Duodenal mucosa (tissue), 2 donors: ENCODE results near the gene VTCN1.
"Not testable (repeated sequence)": the region's sequence is repeated elsewhere in the genome, so short reads cannot be mapped to it uniquely, and the experiment has no call there.

Experiments used
- H3K27ac ChIP-seq: one replicate; pipeline ENCODE4 v1.7.0; 2013; ENCODE audit warnings: low read depth, low read length
- H3K27me3 ChIP-seq, 2 donors: one replicate each; pipeline ENCODE4 v1.7.0; 2013; ENCODE audit warnings: low read length in 2 of 2, control low read depth in 1 of 2; ENCODE audit not compliant: insufficient read depth in 2 of 2, control insufficient read depth in 1 of 2
- H3K36me3 ChIP-seq, 2 donors: one replicate each; pipeline ENCODE4 v1.7.0; 2013; ENCODE audit warnings: low read length in 2 of 2, control low read depth in 1 of 2; ENCODE audit not compliant: insufficient read depth in 2 of 2, control insufficient read depth in 1 of 2
- H3K4me1 ChIP-seq, 2 donors: one replicate each; pipeline ENCODE4 v1.7.0; 2013; ENCODE audit warnings: low read length in 2 of 2, control low read depth in 1 of 2; ENCODE audit not compliant: insufficient read depth in 2 of 2, control insufficient read depth in 1 of 2
- H3K4me3 ChIP-seq, 2 donors: one replicate each; pipeline ENCODE4 v1.7.0; 2013; ENCODE audit warnings: low read length in 2 of 2, low read depth in 1 of 2
- H3K9ac ChIP-seq, 2 donors: one replicate each; pipeline ENCODE4 v1.7.0; 2013; ENCODE audit warnings: low read length in 2 of 2, low read depth in 1 of 2
- H3K9me3 ChIP-seq, 2 donors: one replicate each; pipeline ENCODE4 v1.7.0; 2013; ENCODE audit warnings: low read length in 2 of 2, control low read depth in 1 of 2; ENCODE audit not compliant: control insufficient read depth in 1 of 2

The VTCN1 gene

GRCh38 chr1:117210831-117211261 lies at the start of gene VTCN1:
Gene VTCN1 (minus strand): TSS chr1:117210927. CDS start chr1:117210855, 72 bp downstream.
- Histone ChIP-seq H3K27me3 (peaks cover 0 to under 1% of the 10 kb centered on the region in 2 donors), H3K9me3 (no peaks in the 10 kb centered on the region), H3K27ac (no peak within 1 kb of the TSS), H3K4me1 (peaks cover 6 to 10% of the 10 kb centered on the region in 2 donors), H3K4me3 (no peak within 1 kb of the TSS), H3K9ac (no peak within 1 kb of the TSS), H3K36me3 (no peaks in the 10 kb centered on the region)

- H3K27ac ChIP-seq, result no peak overlapping the region
- H3K27me3 ChIP-seq, result no peaks in the 10 kb centered on the region
- no peaks in the 10 kb centered on the region for H3K36me3 ChIP-seq
- no peaks in the 10 kb centered on the region for H3K4me1 ChIP-seq
- no peak overlapping the region for H3K9ac ChIP-seq
- no peak overlapping the region for H3K4me3 ChIP-seq
- peaks cover 0 to 2% of the 10 kb centered on the region in 2 donors for H3K9me3 ChIP-seq
Observed at GRCh38 chr1:117258791-117259190, 48.1 kb upstream of the VTCN1 start.

GRCh38 chr1:117258075-117258474 lies 47.3 kb upstream of the VTCN1 start:
- not testable (repeated sequence) for H3K9ac ChIP-seq, H3K4me3 ChIP-seq, H3K4me1 ChIP-seq, H3K36me3 ChIP-seq, H3K9me3 ChIP-seq, H3K27me3 ChIP-seq, H3K27ac ChIP-seq

GRCh38 chr1:117257291-117257690 lies 46.6 kb upstream of the VTCN1 start:
- peaks cover 0 to 2% of the 10 kb centered on the region in 2 donors for H3K9me3 ChIP-seq
- no peak overlapping the region for H3K4me3 ChIP-seq
- H3K27me3 ChIP-seq, result no peaks in the 10 kb centered on the region
- no peaks in the 10 kb centered on the region for H3K4me1 ChIP-seq
- H3K36me3 ChIP-seq, result no peaks in the 10 kb centered on the region
- no peak overlapping the region for H3K9ac ChIP-seq
- no peak overlapping the region for H3K27ac ChIP-seq

- H3K9ac ChIP-seq, result no peak overlapping the region
- no peaks in the 10 kb centered on the region for H3K27me3 ChIP-seq
- no peaks in the 10 kb centered on the region for H3K9me3 ChIP-seq
- no peaks in the 10 kb centered on the region for H3K4me1 ChIP-seq
- H3K27ac ChIP-seq, result no peak overlapping the region
- H3K4me3 ChIP-seq, result no peak overlapping the region
- H3K36me3 ChIP-seq, result no peaks in the 10 kb centered on the region
Observed at GRCh38 chr1:117250061-117250606, 39.4 kb upstream of the VTCN1 start.

GRCh38 chr1:117244971-117245370 lies 34.2 kb upstream of the VTCN1 start:
- Histone ChIP-seq H3K9me3 (no peaks in the 10 kb centered on the region), H3K4me1 (no peaks in the 10 kb centered on the region), H3K36me3 (no peaks in the 10 kb centered on the region), H3K9ac (no peak overlapping the region), H3K27ac (no peak overlapping the region), H3K27me3 (peaks cover 0 to 5% of the 10 kb centered on the region in 2 donors), H3K4me3 (no peak overlapping the region)

- H3K4me3 ChIP-seq, result no peak overlapping the region
- H3K9ac ChIP-seq, result no peak overlapping the region
- no peak overlapping the region for H3K27ac ChIP-seq
- peaks cover 0 to 5% of the 10 kb centered on the region in 2 donors for H3K27me3 ChIP-seq
- no peaks in the 10 kb centered on the region for H3K36me3 ChIP-seq
- H3K4me1 ChIP-seq, result no peaks in the 10 kb centered on the region
- no peaks in the 10 kb centered on the region for H3K9me3 ChIP-seq
Observed at GRCh38 chr1:117244306-117244705, 33.6 kb upstream of the VTCN1 start.

- H3K27me3 ChIP-seq, result peaks cover 0 to 5% of the 10 kb centered on the region in 2 donors
- H3K9ac ChIP-seq, result no peak overlapping the region
- peaks cover 0 to 8% of the 10 kb centered on the region in 2 donors for H3K4me1 ChIP-seq
- no peak overlapping the region for H3K27ac ChIP-seq
- H3K4me3 ChIP-seq, result no peak overlapping the region
- H3K9me3 ChIP-seq, result no peaks in the 10 kb centered on the region
- H3K36me3 ChIP-seq, result no peaks in the 10 kb centered on the region
Observed at GRCh38 chr1:117241512-117241911, 30.8 kb upstream of the VTCN1 start.

- peaks cover 0 to 5% of the 10 kb centered on the region in 2 donors for H3K27me3 ChIP-seq
- H3K36me3 ChIP-seq, result no peaks in the 10 kb centered on the region
- H3K9ac ChIP-seq, result no peak overlapping the region
- H3K9me3 ChIP-seq, result no peaks in the 10 kb centered on the region
- H3K27ac ChIP-seq, result no peak overlapping the region
- no peak overlapping the region for H3K4me3 ChIP-seq
- peaks cover 0 to 8% of the 10 kb centered on the region in 2 donors for H3K4me1 ChIP-seq
Observed at GRCh38 chr1:117240547-117240946, 29.8 kb upstream of the VTCN1 start.

- Histone ChIP-seq H3K4me3 (no peak overlapping the region), H3K9ac (no peak overlapping the region), H3K9me3 (no peaks in the 10 kb centered on the region), H3K36me3 (no peaks in the 10 kb centered on the region), H3K4me1 (peaks cover 0 to 8% of the 10 kb centered on the region in 2 donors), H3K27ac (no peak overlapping the region), H3K27me3 (peaks cover 0 to 5% of the 10 kb centered on the region in 2 donors)
Observed at GRCh38 chr1:117239467-117239866, 28.7 kb upstream of the VTCN1 start.
